Adrenal gland (tissue), 12 donors: ENCODE data around the gene ZDHHC16. TPM values are rescaled to one million over a fixed set of nuclear protein-coding genes. Genes with fewer than 3 reads are reported as not detected.
"Not testable (repeated sequence)": the region's sequence is repeated elsewhere in the genome, so short reads cannot be mapped to it uniquely, and the experiment has no call there.

Source experiments
- DNase-seq, 7 donors: peaks; one replicate each; pipeline ENCODE4 v3.0.0-alpha.2; 2019 to 2020
- H3K27ac ChIP-seq, 5 donors: fragments of 200-600 bp; sonication (generic) in 4 of 5; 1 replicate in 3 of 5; 2 replicates in 2 of 5; pipeline versions ENCODE4 v1.5.1 to v1.8.0; 2016 to 2020; ENCODE audit warnings: mild to moderate bottlenecking in 1 of 5
- H3K27me3 ChIP-seq: fragments of 200-600 bp; 2 replicates; pipeline ENCODE4 v1.8.0; 2021
- H3K36me3 ChIP-seq, 2 donors: fragments of 200-600 bp; replicated peaks in 1 of 2; 1 replicate in 1 of 2; 2 replicates in 1 of 2; pipeline versions ENCODE4 v1.5.1 to v1.8.0; 2018 to 2022
- H3K4me1 ChIP-seq, 2 donors: fragments of 200-600 bp; replicated peaks in 1 of 2; 1 replicate in 1 of 2; 2 replicates in 1 of 2; pipeline versions ENCODE4 v1.5.1 to v1.8.0; 2018 to 2021
- H3K4me3 ChIP-seq, 4 donors: fragments of 200-600 bp; sonication (generic) in 3 of 4; one replicate each; pipeline ENCODE4 v1.5.1; 2016 to 2018
- H3K9me3 ChIP-seq, 3 donors: fragments of 200-600 bp; sonication (generic) in 1 of 3; replicated peaks in 1 of 3; 1 replicate in 2 of 3; 2 replicates in 1 of 3; pipeline versions ENCODE4 v1.5.1 to v1.8.0; 2016 to 2021
- POLR2A ChIP-seq, 2 donors: fragments of 450-650 bp; IDR thresholded peaks; one replicate each; pipeline ENCODE4 v1.6.1; 2017; ENCODE audit warnings: antibody characterized with exemption in 2 of 2, mild to moderate bottlenecking in 2 of 2, moderate library complexity in 1 of 2
- WGBS, 4 donors: extraction: QIAGEN DNeasy Blood & Tissue Kit in 2 of 4; methylation state at CpG; one replicate each; pipeline versions ENCODE4 v1.1.5 to v1.1.7; 2013 to 2017; 5-methylcytosine and 5-hydroxymethylcytosine counted together
- intact Hi-C, 2 donors: fragments of 100-400 bp; cut with DNase I; formaldehyde crosslinking; loops; one replicate each; pipeline versions ENCODE4 v1.14.1 to v1.15.0; 2022 to 2023
- polyA plus RNA-seq, 3 donors: library from polyadenylated mRNA; stranded (reverse); fragments of 200-250 nt in 2 of 3; fragments of 350-450 nt in 1 of 3; fragmentation: Illumina TruSeq in 1 of 3; extraction: RNeasy Lipid Tissue Mini Kit (QIAGEN cat#74804) in 1 of 3; gene quantifications; one replicate each; pipeline ENCODE4 v1.2.3, GENCODE V29; 2013 to 2014
- total RNA-seq, 9 donors: library from RNA; depleted of rRNA in 4 of 9; stranded (reverse); fragments of >200 nt in 4 of 9; fragments of 120-200 nt in 1 of 9; fragmentation: NEBNext Ultra II Directional in 1 of 9; extraction: Animal tissue kit (Norgen Biotek cat#: 25700) in 1 of 9; gene quantifications; one replicate each; pipeline versions ENCODE4 v1.1.0 to v1.2.4, GENCODE V29; 2013 to 2023
- TF ChIP-seq, protein P1 (sequence below), 6 experiments: fragments of 450-650 bp in 4 of 6; fragments of 200-600 bp in 2 of 6; sonication (generic) in 1 of 6; IDR thresholded peaks; 1 replicate in 5 of 6; 2 replicates in 1 of 6; pipeline versions ENCODE4 v1.5.1 to v1.8.0; 2016 to 2021; ENCODE audit warnings: antibody characterized with exemption in 6 of 6, mild to moderate bottlenecking in 2 of 6, moderate library complexity in 1 of 6
- donor health status: healthy with polysubstance abuse.
- donor health status: Bipolar disorder and iron deficiency.
- donor health status: DM: yes; HTN: yes; CAD: no.
- donor health status: DM: no; HTN: no; CAD: no.
- donor health status: DM: no; HTN: no; CAD: no.
- donor health status: DM: yes; HTN: yes; CAD: no.

The ZDHHC16 gene
- total and polyA plus RNA-seq, 12 donors: 18.8 to 58.7 (median 27.8) TPM

GRCh38 chr10:97412891-97413304 lies 33.1 kb upstream of the ZDHHC16 start:
- no peak for DNase-seq
- no peak for TF ChIP-seq POLR2A (IDR thresholded peaks at IDR 0.05)
- TF ChIP-seq, protein P1, sequence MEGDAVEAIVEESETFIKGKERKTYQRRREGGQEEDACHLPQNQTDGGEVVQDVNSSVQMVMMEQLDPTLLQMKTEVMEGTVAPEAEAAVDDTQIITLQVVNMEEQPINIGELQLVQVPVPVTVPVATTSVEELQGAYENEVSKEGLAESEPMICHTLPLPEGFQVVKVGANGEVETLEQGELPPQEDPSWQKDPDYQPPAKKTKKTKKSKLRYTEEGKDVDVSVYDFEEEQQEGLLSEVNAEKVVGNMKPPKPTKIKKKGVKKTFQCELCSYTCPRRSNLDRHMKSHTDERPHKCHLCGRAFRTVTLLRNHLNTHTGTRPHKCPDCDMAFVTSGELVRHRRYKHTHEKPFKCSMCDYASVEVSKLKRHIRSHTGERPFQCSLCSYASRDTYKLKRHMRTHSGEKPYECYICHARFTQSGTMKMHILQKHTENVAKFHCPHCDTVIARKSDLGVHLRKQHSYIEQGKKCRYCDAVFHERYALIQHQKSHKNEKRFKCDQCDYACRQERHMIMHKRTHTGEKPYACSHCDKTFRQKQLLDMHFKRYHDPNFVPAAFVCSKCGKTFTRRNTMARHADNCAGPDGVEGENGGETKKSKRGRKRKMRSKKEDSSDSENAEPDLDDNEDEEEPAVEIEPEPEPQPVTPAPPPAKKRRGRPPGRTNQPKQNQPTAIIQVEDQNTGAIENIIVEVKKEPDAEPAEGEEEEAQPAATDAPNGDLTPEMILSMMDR (IDR thresholded peaks at IDR 0.05): no peak
- Histone ChIP-seq H3K27me3 (no peaks in the 10 kb centered on the region), H3K36me3 (no peaks in the 10 kb centered on the region), H3K4me3 (no peak overlapping the region), H3K4me1 (peaks cover under 1 to 5% of the 10 kb centered on the region in 2 donors), H3K27ac (no peak overlapping the region), H3K9me3 (no peaks in the 10 kb centered on the region)
- 80 to 90% (median 86%) methylated on average over 10 of the region's 10 CpGs for WGBS, 4 donors
- intact Hi-C loops: no loop called here

DNA sequence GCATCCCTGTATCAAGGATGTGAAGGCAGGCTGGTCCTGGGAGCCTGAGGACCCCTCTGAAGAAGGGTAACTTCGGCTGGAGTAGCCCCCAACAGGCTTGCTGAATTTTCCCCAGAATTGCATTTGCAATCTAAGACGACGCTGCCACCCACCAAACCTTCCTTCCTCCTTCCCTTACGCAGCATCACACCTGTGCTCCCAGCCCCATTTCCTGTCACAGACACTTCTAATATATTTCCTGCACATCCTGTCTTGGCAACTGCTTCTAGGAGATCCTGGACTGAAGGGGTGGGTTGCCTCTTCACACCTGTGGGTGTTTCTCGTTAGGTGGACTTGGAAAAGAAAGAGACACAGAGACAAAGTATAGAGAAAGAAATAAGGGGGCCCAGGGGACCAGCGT lies 29.4 kb upstream of the ZDHHC16 start:
- H3K4me1 ChIP-seq: peaks cover 14 to 15% of the 10 kb centered on the region in 2 donors
- DNase-seq: no peak
- H3K9me3 ChIP-seq: no peaks in the 10 kb centered on the region
- WGBS, 4 donors: 71 to 81% (median 80%) methylated on average over 6 of the region's 6 CpGs
- no peak overlapping the region for H3K4me3 ChIP-seq
- H3K27me3 ChIP-seq: no peaks in the 10 kb centered on the region
- no peaks in the 10 kb centered on the region for H3K36me3 ChIP-seq
- intact Hi-C loops: no loop called here
- TF ChIP-seq, protein P1 (IDR thresholded peaks at IDR 0.05): no peak
- TF ChIP-seq POLR2A (IDR thresholded peaks at IDR 0.05): no peak
- H3K27ac ChIP-seq: no peak overlapping the region

GRCh38 chr10:97423757-97424098 lies 22.2 kb upstream of the ZDHHC16 start:
- H3K9me3 ChIP-seq, intact Hi-C loops, H3K36me3 ChIP-seq, H3K4me3 ChIP-seq, H3K27me3 ChIP-seq, DNase-seq: not testable (repeated sequence)
- H3K4me1 ChIP-seq: peaks cover 18 to 53% of the 10 kb centered on the region in 2 donors
- 75 to 83% (median 78%) methylated on average over 8 of the region's 8 CpGs for WGBS, 4 donors
- H3K27ac ChIP-seq: peak overlapping the region in 3 of 5 donors; percentile 57 to 95 (median 70)

- Histone ChIP-seq H3K27me3 (no peaks in the 10 kb centered on the region), H3K27ac (peak within 1 kb of the TSS; percentile 82 to 95 (median 89)), H3K4me1 (peaks cover 12 to 52% of the 10 kb centered on the region in 2 donors), H3K4me3 (peak within 1 kb of the TSS; percentile 70 to 92 (median 87)), H3K9me3 (no peaks in the 10 kb centered on the region), H3K36me3 (peaks cover 0 to 18% of the 10 kb centered on the region in 2 donors)
- TF ChIP-seq POLR2A (IDR thresholded peaks at IDR 0.05): peak; percentile 82 to 92
- TF ChIP-seq, protein P1 (IDR thresholded peaks at IDR 0.05): peak; percentile 27 to 66 (median 42)
- WGBS, 4 donors: 0 to 1% (median 0%) methylated on average over 12 to 87 of the region's 90 CpGs
- DNase-seq: peak; percentile 95 to 97 (median 96)
- intact Hi-C loops: no loop called here
Measured at GRCh38 chr10:97425964-97426775, 19.8 kb upstream of the ZDHHC16 start, which contains the start of gene PGAM1. PGAM1 (plus strand) TSS chr10:97426191; CDS start chr10:97426308, 117 bp downstream.
